Bone marrow (tissue), 2 donors: ENCODE measurements around the gene ADRA2A.
A peak's percentile ranks its signal among the peaks of the same experiment; 100 is the strongest.

ENCODE experiments used
- DNase-seq, 2 donors: peaks; one replicate each; lab custom pipeline; 2025; lab: John Stamatoyannopoulos, UW

The ADRA2A gene

DNA sequence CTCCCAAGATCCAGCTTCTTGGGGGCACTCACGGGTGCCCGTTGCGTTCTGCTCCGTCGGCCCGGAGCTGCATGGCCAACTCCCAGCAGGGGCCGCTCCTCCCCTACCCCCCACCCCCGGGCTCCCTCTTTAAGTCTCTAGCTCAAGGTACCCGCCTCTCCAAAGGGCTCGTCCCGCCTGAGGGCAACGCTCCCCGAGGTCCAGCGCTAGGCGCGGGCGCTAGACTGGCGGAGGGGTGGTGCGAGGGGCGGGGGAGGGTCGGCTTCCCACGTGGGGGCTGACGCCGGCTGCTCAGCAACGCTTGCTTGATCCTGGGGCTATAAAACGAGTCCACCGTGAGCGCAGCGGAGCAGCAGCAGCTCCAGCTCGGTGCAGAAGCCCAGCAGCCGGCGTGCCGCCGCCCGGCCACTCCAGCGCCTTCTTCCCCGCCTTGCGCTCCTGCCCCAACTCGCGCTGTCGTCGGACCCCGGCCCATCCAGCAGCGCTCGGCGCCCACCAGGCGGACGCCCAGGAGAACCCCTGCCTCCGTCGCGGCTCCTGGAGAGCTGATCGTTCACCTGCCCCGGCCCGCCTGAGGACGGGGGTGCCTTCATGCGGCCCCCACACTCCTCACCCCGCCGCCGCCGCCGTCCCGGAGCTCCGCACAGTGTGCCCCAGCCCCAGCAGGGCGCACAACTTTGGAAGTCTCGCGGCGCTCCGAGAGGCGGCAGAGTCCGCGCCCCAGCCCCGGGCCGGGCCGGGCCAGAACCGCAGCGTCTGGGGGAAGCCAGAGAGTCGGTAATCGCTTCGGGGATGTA is at the start of gene ADRA2A:
ADRA2A (plus strand) TSS at position 348 of the 797 bp plus-strand sequence. CDS start 968 bp downstream, outside the sequence.
- peak in 1 of 2 donors; percentile 72 for DNase-seq

DNA sequence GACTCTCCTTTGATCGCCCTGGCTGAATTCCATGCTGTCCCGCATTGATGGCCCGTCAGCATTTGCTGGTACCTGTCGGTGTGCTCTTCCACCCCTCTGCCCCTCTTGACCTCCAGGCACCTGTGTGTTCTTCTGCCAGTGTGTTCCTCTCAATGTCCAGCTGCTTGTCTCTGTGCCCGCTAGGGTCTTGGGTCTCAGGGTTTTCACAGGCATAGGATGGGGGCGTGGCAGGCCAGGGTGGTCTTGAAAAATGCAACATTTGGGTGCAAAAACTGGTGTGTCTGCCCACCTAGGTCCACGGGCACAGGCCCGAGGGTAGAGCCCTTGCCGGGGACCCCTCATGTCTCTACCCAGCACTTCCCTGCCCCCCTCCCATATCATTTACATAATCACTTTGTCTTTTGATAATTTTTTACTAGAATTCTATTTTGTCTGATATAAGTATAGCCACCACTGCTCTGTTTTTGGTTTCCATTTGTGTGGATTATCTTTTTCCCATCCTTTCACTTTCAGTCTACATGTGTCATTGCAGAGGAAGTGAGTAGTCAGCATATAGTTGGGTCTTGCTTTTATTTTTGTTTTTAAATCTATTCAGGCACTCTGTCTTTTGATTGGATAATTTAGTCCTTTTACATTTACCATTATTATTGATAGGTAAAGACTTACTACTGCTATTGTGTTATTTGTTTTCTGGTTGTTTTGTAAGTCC is 46.6 kb upstream of the ADRA2A start:
- DNase-seq = peak in 1 of 2 donors; percentile 31

DNA sequence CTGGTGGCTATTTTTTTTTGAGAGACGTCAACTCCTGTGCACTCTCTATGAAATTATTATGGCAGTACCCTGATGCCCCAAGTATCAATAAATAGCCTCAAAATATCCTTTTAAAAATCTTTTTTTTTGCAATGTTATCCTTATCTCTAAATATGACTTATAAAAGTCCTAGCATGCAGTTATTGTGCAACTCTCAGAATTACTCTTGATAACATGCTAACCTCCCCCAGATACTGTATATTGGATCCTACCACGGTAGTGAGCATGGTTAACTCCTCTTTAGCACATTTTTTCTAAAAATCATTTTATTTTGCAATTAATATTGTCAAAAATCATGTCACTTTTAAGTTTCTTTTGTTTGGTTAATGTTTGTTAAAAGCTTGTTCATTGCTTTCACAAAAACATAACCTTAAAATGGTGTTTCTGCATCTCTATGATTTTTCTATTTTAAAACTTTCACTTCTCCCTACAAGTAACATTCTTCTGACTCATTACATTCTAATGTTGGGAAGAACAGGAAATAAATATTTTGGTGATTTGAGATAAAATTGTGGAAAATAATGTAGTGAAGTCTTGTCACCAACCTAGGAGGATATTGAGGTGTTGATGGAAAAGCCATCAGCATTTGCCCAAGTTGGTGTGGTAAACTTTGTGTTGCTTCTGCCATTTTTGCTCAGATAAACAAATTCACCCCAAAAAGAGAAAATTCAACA is 42.1 kb upstream of the ADRA2A start:
- DNase-seq = no peak

DNA sequence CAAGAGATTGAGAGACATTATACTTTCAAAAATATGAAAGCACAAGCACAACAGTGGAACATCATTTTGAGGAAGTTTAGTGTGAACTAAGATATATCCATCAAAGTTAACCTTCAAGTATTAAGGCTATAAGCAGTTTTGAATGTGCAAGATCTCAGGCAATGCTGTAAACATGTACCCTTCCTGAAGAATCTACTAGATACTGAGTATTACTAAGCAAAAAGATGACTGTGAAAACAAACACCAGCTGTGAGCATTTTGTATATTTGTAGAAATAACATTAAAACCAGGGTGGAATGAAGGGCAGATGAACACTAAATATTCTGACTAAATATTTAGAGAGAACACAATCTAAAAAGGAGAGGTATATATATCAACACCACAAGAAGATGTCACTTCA is 41.3 kb upstream of the ADRA2A start:
- DNase-seq = no peak

DNA sequence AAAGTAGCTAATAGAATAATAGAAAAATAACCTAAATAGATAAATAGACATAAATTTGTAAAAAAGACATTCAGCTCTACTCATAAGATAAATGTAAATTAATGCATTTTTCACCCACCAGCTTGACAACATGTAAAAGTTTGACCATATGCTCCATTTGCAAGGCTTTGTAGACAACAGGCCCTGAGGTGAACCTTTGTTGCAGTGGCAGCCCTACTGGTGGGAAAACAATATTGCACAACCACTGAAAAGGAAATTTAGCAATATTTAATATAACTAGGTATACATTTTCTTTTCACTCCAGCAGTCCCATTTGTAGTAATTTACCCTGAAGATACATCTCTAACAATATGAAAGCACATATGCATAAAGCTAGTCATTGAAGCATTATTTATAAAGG is 39.0 kb upstream of the ADRA2A start:
- no peak for DNase-seq

DNA sequence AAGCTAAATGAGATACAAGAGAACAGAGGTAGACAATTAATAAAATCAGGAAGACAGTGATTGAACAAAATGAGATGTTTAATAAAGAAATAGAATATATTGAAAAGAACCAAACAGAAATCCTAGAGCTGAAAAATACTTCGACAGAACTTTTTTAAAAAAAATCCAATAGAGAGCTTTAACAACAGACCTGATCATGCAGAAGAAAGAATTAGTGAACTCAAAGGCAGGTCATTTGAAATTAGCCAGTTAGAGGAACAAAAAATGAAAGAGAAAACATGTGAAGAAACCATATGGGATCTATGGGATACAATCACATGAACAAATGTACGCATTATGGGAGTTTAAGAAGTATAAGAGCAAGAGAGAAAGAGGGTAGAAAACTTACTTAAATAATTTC is 37.3 kb upstream of the ADRA2A start:
- no peak for DNase-seq

GRCh38 chr10:111057006-111057405 is 19.8 kb upstream of the ADRA2A start:
- no peak for DNase-seq

DNA sequence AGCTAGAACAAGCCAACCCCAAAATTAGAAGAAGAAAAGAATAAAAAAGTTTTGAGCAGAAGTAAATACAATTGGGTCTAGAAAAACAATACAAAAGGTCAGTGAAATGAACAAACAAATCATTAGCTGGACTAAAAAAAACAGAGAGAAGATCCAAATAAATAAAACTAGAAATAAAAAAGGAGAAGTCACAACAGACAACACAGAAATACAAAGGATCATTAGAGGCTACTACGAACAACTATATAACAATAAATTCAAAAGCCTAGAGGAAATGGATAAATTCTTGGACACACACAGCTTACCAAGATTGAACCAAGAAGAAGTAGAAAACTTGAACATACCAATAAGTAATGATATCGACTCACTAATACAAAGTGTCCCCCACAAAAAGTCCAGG is 13.4 kb upstream of the ADRA2A start:
- DNase-seq = no peak

DNA sequence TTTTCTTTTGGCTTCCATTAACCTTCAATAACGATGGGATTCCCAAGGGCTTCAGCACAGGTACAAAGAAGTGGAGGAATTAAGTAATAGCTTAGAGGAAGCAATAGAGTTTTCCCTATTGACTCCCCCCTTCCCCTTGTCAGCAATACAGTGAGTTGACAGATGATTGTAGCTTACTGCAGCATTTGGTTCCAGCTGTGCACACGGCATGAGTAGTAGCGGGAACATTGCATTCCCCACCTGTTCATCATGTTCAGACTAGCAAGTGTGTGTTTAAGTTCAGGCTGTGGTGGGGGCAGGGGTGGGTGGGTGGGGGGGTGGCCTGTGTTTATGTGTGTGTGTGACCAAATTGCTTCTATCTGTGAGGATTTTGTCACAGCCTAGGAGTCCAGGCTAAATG is 4.6 kb upstream of the ADRA2A start:
- DNase-seq = no peak

GRCh38 chr10:111075577-111076185 is 1.1 kb upstream of the ADRA2A start:
- DNase-seq = no peak

GRCh38 chr10:111076191-111076681 is 593 bp upstream of the ADRA2A start:
- peak in 1 of 2 donors; percentile 57 for DNase-seq

DNA sequence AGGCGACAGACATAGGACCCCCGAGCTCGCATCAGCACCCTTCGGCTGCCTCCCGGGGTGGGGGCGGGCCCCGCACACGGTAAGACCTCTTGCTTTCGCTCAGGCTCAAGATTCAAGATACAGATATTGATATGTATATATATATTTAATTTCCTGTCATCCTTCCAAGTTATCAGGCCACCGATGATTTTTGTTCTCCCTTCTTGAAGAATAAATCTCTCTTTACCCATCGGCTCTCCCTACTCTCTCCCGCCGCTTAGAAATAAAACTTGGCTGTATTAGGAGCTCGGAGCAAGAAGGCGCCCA is 603 bp downstream of the ADRA2A start:
- DNase-seq = no peak

DNA sequence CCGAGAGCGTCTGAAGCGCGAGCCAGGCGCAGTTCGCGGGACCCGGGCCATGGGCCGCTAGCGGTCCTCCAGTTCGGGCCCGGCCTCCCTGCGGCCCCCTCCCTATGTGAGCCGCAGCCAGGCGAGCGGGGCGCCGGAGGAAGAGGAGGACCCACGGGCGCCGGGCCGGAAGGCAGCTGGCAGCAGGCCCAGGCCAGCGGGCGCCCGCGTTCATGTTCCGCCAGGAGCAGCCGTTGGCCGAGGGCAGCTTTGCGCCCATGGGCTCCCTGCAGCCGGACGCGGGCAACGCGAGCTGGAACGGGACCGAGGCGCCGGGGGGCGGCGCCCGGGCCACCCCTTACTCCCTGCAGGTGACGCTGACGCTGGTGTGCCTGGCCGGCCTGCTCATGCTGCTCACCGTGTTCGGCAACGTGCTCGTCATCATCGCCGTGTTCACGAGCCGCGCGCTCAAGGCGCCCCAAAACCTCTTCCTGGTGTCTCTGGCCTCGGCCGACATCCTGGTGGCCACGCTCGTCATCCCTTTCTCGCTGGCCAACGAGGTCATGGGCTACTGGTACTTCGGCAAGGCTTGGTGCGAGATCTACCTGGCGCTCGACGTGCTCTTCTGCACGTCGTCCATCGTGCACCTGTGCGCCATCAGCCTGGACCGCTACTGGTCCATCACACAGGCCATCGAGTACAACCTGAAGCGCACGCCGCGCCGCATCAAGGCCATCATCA is 1.1 kb downstream of the ADRA2A start:
- no peak for DNase-seq

DNA sequence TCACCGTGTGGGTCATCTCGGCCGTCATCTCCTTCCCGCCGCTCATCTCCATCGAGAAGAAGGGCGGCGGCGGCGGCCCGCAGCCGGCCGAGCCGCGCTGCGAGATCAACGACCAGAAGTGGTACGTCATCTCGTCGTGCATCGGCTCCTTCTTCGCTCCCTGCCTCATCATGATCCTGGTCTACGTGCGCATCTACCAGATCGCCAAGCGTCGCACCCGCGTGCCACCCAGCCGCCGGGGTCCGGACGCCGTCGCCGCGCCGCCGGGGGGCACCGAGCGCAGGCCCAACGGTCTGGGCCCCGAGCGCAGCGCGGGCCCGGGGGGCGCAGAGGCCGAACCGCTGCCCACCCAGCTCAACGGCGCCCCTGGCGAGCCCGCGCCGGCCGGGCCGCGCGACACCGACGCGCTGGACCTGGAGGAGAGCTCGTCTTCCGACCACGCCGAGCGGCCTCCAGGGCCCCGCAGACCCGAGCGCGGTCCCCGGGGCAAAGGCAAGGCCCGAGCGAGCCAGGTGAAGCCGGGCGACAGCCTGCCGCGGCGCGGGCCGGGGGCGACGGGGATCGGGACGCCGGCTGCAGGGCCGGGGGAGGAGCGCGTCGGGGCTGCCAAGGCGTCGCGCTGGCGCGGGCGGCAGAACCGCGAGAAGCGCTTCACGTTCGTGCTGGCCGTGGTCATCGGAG is 1.8 kb downstream of the ADRA2A start:
- no peak for DNase-seq

DNA sequence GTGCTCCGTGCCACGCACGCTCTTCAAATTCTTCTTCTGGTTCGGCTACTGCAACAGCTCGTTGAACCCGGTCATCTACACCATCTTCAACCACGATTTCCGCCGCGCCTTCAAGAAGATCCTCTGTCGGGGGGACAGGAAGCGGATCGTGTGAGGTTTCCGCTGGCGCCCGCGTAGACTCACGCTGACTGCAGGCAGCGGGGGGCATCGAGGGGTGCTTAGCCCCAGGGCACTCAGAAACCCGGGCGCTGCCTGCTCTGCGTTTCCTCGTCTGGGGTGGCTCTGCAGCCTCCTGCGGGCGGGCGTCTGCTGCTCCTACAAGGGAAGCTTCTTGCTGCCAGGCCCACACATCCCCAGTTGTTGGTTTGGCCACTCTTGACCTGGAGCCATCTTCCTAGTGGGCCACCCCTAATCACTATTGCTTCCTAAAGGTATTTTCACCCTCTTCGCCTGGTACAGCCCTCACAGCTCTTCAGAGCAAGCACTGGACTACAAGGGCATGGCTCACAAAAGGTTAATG is 2.5 kb downstream of the ADRA2A start:
- DNase-seq = no peak

DNA sequence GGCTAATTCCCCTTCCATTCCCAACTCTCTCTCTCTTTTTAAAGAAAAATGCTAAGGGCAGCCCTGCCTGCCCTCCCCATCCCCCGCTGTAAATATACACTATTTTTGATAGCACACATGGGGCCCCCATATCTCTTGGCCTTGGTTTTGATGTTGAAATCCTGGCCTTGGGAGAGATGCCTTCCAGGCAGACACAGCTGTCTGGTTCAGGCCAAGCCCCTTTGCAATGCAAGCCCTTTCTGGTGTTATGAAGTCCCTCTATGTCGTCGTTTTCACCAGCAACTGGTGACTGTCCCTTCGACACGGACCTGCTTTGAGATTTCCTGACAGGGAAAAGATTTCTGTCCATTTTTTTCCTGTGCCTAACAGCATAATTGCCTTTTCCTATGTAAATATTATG is 3.0 kb downstream of the ADRA2A start:
- DNase-seq = no peak

GRCh38 chr10:111080224-111080623 is 3.4 kb downstream of the ADRA2A start:
- DNase-seq = no peak

DNA sequence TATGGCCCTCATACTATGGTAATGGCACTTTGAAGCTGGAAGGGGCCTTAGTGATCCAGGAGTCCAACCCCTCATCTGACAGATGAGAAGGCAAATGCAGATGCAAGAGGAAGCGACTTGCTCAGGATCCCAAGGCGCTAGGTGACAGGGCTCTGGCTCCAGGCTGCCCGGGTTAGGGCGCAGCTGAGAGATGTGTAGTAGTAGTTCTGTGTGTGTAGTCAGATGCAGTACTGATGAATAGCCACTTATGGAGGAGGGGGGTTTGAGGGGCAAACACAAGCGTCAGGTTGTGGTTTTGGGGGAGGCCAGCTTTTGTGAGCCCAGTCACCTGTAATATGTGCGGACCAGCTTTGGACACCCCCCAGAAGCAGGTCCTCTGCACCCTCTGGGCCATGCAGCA is 4.8 kb downstream of the ADRA2A start:
- no peak for DNase-seq

GRCh38 chr10:111082102-111082975 is 5.5 kb downstream of the ADRA2A start:
- no peak for DNase-seq
